Measurements from ENCODE around the gene P2RY2.

The P2RY2 gene

DNA sequence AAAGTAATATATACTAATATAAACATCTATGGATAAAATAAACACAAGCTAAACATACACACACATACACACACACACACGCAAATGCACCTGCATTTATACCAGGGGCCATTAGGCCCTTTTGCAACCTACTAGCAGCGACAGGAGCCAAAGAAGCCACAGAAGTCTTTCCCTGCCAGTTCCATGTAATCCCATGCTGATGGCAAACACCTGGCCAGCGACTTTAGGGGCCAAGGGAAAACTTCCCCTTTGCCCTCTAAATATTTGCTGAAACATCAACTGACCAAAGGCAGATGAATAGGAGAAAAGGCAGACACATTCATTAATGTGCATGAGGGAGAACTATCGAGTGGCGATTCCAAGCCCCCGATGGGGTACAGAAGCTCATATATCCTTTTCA lies 14.8 kb upstream of the P2RY2 start:
- no peak overlapping the region for H3K4me3 ChIP-seq (ENCODE audit: severe bottlenecking)
- H3K4me1 ChIP-seq (ENCODE audit: insufficient read depth, poor library complexity, severe bottlenecking): peaks cover 14% of the 10 kb centered on the region
- ATAC-seq (ENCODE audit: low read depth) (no peak), DNase-seq (ENCODE audit: low spot score) (no peak)
- TF ChIP-seq, protein P1, sequence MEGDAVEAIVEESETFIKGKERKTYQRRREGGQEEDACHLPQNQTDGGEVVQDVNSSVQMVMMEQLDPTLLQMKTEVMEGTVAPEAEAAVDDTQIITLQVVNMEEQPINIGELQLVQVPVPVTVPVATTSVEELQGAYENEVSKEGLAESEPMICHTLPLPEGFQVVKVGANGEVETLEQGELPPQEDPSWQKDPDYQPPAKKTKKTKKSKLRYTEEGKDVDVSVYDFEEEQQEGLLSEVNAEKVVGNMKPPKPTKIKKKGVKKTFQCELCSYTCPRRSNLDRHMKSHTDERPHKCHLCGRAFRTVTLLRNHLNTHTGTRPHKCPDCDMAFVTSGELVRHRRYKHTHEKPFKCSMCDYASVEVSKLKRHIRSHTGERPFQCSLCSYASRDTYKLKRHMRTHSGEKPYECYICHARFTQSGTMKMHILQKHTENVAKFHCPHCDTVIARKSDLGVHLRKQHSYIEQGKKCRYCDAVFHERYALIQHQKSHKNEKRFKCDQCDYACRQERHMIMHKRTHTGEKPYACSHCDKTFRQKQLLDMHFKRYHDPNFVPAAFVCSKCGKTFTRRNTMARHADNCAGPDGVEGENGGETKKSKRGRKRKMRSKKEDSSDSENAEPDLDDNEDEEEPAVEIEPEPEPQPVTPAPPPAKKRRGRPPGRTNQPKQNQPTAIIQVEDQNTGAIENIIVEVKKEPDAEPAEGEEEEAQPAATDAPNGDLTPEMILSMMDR (IDR thresholded peaks at IDR 0.05; ENCODE audit: poor library complexity, severe bottlenecking): no peak
- H3K9me3 ChIP-seq (ENCODE audit: severe bottlenecking): no peaks in the 10 kb centered on the region
- H3K27me3 ChIP-seq (ENCODE audit: insufficient read depth, poor library complexity, severe bottlenecking): no peaks in the 10 kb centered on the region
- no peaks in the 10 kb centered on the region for H3K36me3 ChIP-seq (ENCODE audit: low read depth)
- no peak overlapping the region for H3K27ac ChIP-seq (ENCODE audit: poor library complexity, severe bottlenecking)

DNA sequence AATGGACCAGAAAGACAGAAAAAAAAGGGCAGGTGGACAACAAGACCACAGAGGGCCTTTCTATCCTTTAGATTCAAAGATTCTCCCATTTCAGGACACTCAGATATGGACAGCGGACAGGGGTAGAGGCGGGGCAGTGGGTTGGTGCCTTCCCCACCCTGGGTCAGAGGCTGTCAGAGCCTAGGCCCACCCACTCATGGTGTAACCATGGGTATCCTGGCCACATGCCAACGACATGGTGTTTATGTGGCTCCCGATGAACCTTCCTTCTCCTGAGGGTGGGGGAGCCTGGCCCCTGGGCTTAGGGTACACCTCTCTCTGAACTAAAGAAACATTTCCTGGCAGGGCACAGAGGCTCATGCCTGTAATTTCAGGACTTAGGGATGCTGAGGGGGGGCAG lies 14.3 kb upstream of the P2RY2 start:
- H3K4me3 ChIP-seq (ENCODE audit: severe bottlenecking): no peak overlapping the region
- H3K36me3 ChIP-seq (ENCODE audit: low read depth): no peaks in the 10 kb centered on the region
- TF ChIP-seq, protein P1 (IDR thresholded peaks at IDR 0.05; ENCODE audit: poor library complexity, severe bottlenecking): no peak
- H3K9me3 ChIP-seq (ENCODE audit: severe bottlenecking): no peaks in the 10 kb centered on the region
- no peak overlapping the region for H3K27ac ChIP-seq (ENCODE audit: poor library complexity, severe bottlenecking)
- H3K4me1 ChIP-seq (ENCODE audit: insufficient read depth, poor library complexity, severe bottlenecking): peaks cover 9% of the 10 kb centered on the region
- ATAC-seq (ENCODE audit: low read depth) (no peak), DNase-seq (ENCODE audit: low spot score) (no peak)
- no peaks in the 10 kb centered on the region for H3K27me3 ChIP-seq (ENCODE audit: insufficient read depth, poor library complexity, severe bottlenecking)

DNA sequence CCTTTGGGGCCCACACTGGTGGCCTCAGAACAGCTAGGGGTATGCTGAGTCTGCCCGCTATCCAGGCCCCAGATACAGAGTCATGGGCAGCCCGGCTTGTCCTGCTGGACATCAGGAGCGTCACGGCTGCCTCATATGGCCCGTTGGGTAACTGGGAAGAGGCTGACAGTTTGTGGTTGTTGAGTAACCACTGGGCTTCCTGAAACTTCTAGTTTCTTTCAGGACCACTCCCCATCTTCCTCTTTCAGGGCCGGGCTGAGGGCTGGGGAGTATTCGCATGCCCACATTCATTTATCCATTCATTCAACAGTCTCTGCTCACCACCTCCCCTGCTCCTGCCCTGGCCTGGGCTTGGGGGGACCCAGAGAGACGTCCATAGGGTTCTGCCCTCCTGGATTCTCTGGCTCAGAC lies 13.4 kb upstream of the P2RY2 start:
- DNase-seq (ENCODE audit: low spot score): no peak
- H3K9me3 ChIP-seq (ENCODE audit: severe bottlenecking): no peaks in the 10 kb centered on the region
- H3K27me3 ChIP-seq (ENCODE audit: insufficient read depth, poor library complexity, severe bottlenecking): no peaks in the 10 kb centered on the region
- no peak for ATAC-seq (ENCODE audit: low read depth)
- H3K36me3 ChIP-seq (ENCODE audit: low read depth): no peaks in the 10 kb centered on the region
- TF ChIP-seq, protein P1 (IDR thresholded peaks at IDR 0.05; ENCODE audit: poor library complexity, severe bottlenecking): no peak
- no peak overlapping the region for H3K27ac ChIP-seq (ENCODE audit: poor library complexity, severe bottlenecking)
- no peak overlapping the region for H3K4me3 ChIP-seq (ENCODE audit: severe bottlenecking)
- peaks cover 7% of the 10 kb centered on the region for H3K4me1 ChIP-seq (ENCODE audit: insufficient read depth, poor library complexity, severe bottlenecking)

DNA sequence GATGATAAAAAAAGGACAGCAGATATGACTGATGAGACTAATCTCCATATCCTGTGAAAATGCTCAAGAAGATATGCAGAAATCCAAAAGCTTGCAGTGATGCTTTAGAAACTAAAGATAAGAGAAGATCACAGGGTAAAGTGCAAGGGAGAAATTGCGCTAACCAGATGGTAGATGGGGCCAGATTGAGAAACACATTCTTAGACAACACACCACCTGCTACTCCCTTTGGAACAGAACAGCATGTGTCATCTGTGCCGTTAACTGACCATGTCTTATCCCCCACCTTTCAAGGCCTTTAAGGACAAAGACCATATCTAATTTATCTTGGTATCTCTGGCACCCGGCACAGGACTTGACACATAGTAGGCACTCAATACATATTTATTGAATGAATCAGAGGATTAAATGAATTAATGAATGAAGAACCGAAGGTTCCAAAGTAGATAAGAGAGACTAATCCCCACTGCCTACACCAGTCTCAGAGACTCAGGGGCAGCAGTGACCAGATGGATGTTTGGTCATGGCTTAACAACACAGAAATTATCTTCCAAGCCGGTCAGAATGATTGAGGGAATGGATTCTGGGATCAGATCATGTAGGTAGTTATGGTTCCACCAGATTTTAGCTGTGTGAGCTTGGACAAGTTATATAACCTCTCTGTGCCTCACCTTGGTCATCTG lies 12.3 kb upstream of the P2RY2 start:
- TF ChIP-seq, protein P1 (IDR thresholded peaks at IDR 0.05; ENCODE audit: poor library complexity, severe bottlenecking): no peak
- H3K27me3 ChIP-seq (ENCODE audit: insufficient read depth, poor library complexity, severe bottlenecking): no peaks in the 10 kb centered on the region
- DNase-seq (ENCODE audit: low spot score) (no peak), ATAC-seq (ENCODE audit: low read depth) (no peak)
- no peaks in the 10 kb centered on the region for H3K9me3 ChIP-seq (ENCODE audit: severe bottlenecking)
- H3K4me1 ChIP-seq (ENCODE audit: insufficient read depth, poor library complexity, severe bottlenecking): peaks cover 7% of the 10 kb centered on the region
- no peaks in the 10 kb centered on the region for H3K36me3 ChIP-seq (ENCODE audit: low read depth)
- no peak overlapping the region for H3K4me3 ChIP-seq (ENCODE audit: severe bottlenecking)
- no peak overlapping the region for H3K27ac ChIP-seq (ENCODE audit: poor library complexity, severe bottlenecking)

DNA sequence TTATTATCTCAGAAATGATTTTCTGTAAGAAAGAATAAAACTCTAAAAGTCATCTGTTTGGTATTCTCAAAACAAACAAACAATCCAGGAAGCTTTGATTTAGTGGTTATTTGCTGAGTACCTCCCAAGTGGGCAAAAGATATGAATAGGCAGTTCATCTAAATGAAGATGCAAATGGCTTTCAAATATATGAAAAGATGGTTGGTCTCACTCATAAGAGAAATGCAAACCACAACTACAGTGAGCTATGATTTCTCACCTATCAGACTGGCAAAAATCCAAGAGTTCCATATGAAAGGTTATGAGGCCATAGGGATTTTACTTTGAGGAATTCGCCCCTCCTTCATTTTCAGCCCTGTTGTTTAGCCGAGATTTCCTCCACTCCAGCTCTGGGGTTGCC lies 11.3 kb upstream of the P2RY2 start:
- no peaks in the 10 kb centered on the region for H3K27me3 ChIP-seq (ENCODE audit: insufficient read depth, poor library complexity, severe bottlenecking)
- no peaks in the 10 kb centered on the region for H3K36me3 ChIP-seq (ENCODE audit: low read depth)
- TF ChIP-seq, protein P1 (IDR thresholded peaks at IDR 0.05; ENCODE audit: poor library complexity, severe bottlenecking): no peak
- DNase-seq (ENCODE audit: low spot score) (no peak), ATAC-seq (ENCODE audit: low read depth) (peak; percentile 45; the same call in 2 of the 3 replicates)
- H3K4me1 ChIP-seq (ENCODE audit: insufficient read depth, poor library complexity, severe bottlenecking): peaks cover 7% of the 10 kb centered on the region
- H3K9me3 ChIP-seq (ENCODE audit: severe bottlenecking): no peaks in the 10 kb centered on the region
- no peak overlapping the region for H3K4me3 ChIP-seq (ENCODE audit: severe bottlenecking)
- peak overlapping the region; percentile 9 for H3K27ac ChIP-seq (ENCODE audit: poor library complexity, severe bottlenecking)

Measured in RWPE2 (cell line).